Upper lobe of left lung (tissue), 6 donors: ENCODE measurements around the gene TPM2. TPM values are rescaled to one million over a fixed set of nuclear protein-coding genes. Genes with fewer than 3 reads are reported as not detected.
"Not testable (repeated sequence)": the region's sequence is repeated elsewhere in the genome, so short reads cannot be mapped to it uniquely, and the experiment has no call there.

Source experiments
- ATAC-seq, 2 donors: fragments of 200-7000 bp; cut with Tn5 transposase; one replicate each; pipeline ENCODE4 v1.9.1; 2022; ENCODE audit warnings: mild to moderate bottlenecking in 2 of 2, moderate library complexity in 2 of 2; ENCODE audit not compliant: low FRiP score in 2 of 2
- DNase-seq, 2 donors: peaks; one replicate each; pipeline ENCODE4 v3.0.0-alpha.2; 2019 to 2020
- H3K27ac ChIP-seq, 4 donors: fragments of 200-600 bp; sonication (generic); one replicate each; pipeline ENCODE4 v1.5.1; 2016 to 2019
- H3K27me3 ChIP-seq, 4 donors: fragments of 200-600 bp; sonication (generic); one replicate each; pipeline ENCODE4 v1.5.1; 2017 to 2019
- H3K36me3 ChIP-seq, 4 donors: fragments of 200-600 bp; sonication (generic); one replicate each; pipeline ENCODE4 v1.5.1; 2016 to 2019
- H3K4me1 ChIP-seq, 4 donors: fragments of 200-600 bp; sonication (generic); one replicate each; pipeline ENCODE4 v1.5.1; 2018 to 2019
- H3K4me3 ChIP-seq, 4 donors: fragments of 200-600 bp; sonication (generic); one replicate each; pipeline ENCODE4 v1.5.1; 2017 to 2019; ENCODE audit warnings: mild to moderate bottlenecking in 2 of 4, moderate library complexity in 1 of 4
- H3K9me3 ChIP-seq, 4 donors: fragments of 200-600 bp; sonication (generic); one replicate each; pipeline ENCODE4 v1.5.1; 2018 to 2019
- EP300 ChIP-seq, 4 donors: sonication (generic); formaldehyde crosslinking; IDR thresholded peaks; one replicate each; pipeline ENCODE4 v1.5.1; 2017; ENCODE audit warnings: antibody characterized with exemption in 4 of 4, control low read depth in 2 of 4
- POLR2A ChIP-seq, 4 donors: fragments of 450-650 bp; IDR thresholded peaks; one replicate each; pipeline ENCODE4 v1.5.1; 2016 to 2017; ENCODE audit warnings: antibody characterized with exemption in 4 of 4, mild to moderate bottlenecking in 2 of 4
- POLR2AphosphoS5 ChIP-seq, 2 donors: sonication (generic); formaldehyde crosslinking; IDR thresholded peaks; one replicate each; pipeline ENCODE4 v1.5.1; 2017; ENCODE audit warnings: antibody characterized with exemption in 2 of 2
- WGBS, 2 donors: methylation state at CpG; one replicate each; pipeline ENCODE4 v1.1.5; 2017 to 2018; 5-methylcytosine and 5-hydroxymethylcytosine counted together
- small RNA-seq, 4 donors: library from RNA; depleted of rRNA; stranded (forward); fragments of <200 nt; gene quantifications; one replicate each; pipeline ENCODE3, GENCODE V24; 2016
- total RNA-seq, 6 donors: library from RNA; depleted of rRNA in 4 of 6; stranded (reverse); fragments of >200 nt in 4 of 6; gene quantifications; one replicate each; pipeline versions ENCODE4 v1.1.0 to v1.2.1, GENCODE V29; 2016 to 2021
- TF ChIP-seq, protein P1 (sequence below), 6 experiments: fragments of 450-650 bp in 4 of 6; fragments of 200-600 bp in 2 of 6; sonication (generic) in 2 of 6; IDR thresholded peaks; one replicate each; pipeline ENCODE4 v1.5.1; 2016 to 2019; ENCODE audit warnings: antibody characterized with exemption in 6 of 6
- donor health status: DM: no; HTN: no; CAD: no; lungs with moderate emphysema.
- donor health status: DM: no; HTN: yes; CAD: no; lungs with severe emphysema.

Gene TPM2
- total RNA-seq, 6 donors from 2014 or later: 89.3 to 265 (median 214) TPM

DNA sequence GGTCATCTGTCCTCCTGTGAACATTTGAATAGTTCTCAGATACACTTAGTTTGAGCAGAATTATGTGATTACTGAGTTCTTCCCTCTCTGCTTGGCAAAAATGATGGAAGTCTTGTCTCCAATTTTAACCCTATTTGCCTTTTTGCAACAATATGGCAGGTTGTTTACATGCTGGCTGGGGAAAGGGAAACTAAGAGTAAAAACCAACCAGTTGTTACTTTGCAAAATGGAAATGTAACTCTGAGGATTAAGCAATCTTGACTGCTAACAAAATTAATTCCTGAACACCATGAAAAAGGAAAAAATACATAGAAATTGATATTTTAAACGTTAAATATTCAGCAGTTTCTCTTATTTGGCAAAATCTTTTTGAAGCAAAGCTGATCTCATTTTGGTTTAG lies 50.1 kb downstream of the TPM2 start:
- WGBS, 2 donors: 80 to 86% methylated on average over 1 of the region's 1 CpG
- no peak overlapping the region for H3K4me3 ChIP-seq
- no peak for DNase-seq
- no peaks in the 10 kb centered on the region for H3K9me3 ChIP-seq
- TF ChIP-seq, protein P1, sequence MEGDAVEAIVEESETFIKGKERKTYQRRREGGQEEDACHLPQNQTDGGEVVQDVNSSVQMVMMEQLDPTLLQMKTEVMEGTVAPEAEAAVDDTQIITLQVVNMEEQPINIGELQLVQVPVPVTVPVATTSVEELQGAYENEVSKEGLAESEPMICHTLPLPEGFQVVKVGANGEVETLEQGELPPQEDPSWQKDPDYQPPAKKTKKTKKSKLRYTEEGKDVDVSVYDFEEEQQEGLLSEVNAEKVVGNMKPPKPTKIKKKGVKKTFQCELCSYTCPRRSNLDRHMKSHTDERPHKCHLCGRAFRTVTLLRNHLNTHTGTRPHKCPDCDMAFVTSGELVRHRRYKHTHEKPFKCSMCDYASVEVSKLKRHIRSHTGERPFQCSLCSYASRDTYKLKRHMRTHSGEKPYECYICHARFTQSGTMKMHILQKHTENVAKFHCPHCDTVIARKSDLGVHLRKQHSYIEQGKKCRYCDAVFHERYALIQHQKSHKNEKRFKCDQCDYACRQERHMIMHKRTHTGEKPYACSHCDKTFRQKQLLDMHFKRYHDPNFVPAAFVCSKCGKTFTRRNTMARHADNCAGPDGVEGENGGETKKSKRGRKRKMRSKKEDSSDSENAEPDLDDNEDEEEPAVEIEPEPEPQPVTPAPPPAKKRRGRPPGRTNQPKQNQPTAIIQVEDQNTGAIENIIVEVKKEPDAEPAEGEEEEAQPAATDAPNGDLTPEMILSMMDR (IDR thresholded peaks at IDR 0.05): no peak
- no peak for TF ChIP-seq POLR2AphosphoS5 (IDR thresholded peaks at IDR 0.05)
- peaks cover 4 to 16% (median 14%) of the 10 kb centered on the region in 4 donors for H3K4me1 ChIP-seq
- H3K27me3 ChIP-seq: no peaks in the 10 kb centered on the region
- ATAC-seq: no peak
- H3K36me3 ChIP-seq: no peaks in the 10 kb centered on the region
- no peak overlapping the region for H3K27ac ChIP-seq

DNA sequence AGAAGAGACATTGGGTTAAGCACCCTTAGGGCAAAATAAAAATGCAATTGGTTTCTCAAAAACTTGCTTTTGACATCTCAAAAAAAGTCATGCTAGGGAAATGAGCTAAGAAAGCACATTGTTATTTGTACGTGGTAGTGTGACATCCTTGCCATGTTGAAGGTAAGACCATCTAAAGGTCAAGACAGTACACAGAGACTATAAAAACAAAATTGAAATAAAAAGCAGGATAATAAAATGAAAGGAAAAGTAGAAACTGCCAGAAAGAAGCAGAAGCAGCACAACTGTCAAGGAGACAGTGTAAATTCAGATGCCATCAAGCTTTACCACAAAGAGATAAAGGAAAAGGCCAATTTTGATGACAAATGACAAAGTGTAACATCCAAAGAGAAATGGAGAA lies 50.5 kb downstream of the TPM2 start:
- H3K27me3 ChIP-seq, H3K27ac ChIP-seq, H3K4me3 ChIP-seq, H3K36me3 ChIP-seq, DNase-seq, H3K9me3 ChIP-seq, ATAC-seq: not testable (repeated sequence)
- peaks cover 4 to 16% (median 14%) of the 10 kb centered on the region in 4 donors for H3K4me1 ChIP-seq
- 36 to 58% methylated on average over 1 of the region's 1 CpG for WGBS, 2 donors

DNA sequence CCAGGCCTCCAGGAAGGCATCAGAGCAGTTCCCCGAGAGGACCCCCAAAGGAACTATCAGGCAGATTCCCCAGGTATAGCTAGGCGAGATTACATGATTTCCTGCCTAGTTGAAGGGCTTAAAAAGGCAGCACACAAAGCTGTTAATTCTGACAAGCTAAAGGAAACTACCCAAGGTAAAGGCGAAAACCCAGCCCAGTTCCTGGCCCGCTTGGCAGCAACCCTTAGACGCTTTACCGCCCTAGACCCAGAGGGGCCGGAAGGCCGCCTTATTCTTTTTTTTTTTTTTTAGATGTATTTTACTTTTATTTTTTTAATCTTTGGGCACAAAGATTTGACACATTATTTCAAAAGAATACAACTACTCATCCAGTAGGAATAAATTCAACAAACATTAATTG lies 51.0 kb downstream of the TPM2 start:
- ATAC-seq, H3K27ac ChIP-seq, DNase-seq: not testable (repeated sequence)

GRCh38 chr9:35637427-35637955 lies 52.2 kb downstream of the TPM2 start:
- not testable (repeated sequence) for H3K36me3 ChIP-seq, H3K27me3 ChIP-seq, DNase-seq, H3K27ac ChIP-seq, H3K9me3 ChIP-seq, ATAC-seq, H3K4me3 ChIP-seq
- H3K4me1 ChIP-seq: peaks cover 4 to 16% (median 14%) of the 10 kb centered on the region in 4 donors
- 93 to 97% methylated on average over 9 of the region's 9 CpGs for WGBS, 2 donors

More for the DNA sequence above, 51.0 kb downstream of the TPM2 start:
- WGBS, 2 donors: 76% methylated on average over 6 to 8 of the region's 8 CpGs
- not testable (repeated sequence) for H3K4me3 ChIP-seq, H3K9me3 ChIP-seq, H3K36me3 ChIP-seq, H3K27me3 ChIP-seq
- H3K4me1 ChIP-seq: peaks cover 4 to 16% (median 14%) of the 10 kb centered on the region in 4 donors

DNA sequence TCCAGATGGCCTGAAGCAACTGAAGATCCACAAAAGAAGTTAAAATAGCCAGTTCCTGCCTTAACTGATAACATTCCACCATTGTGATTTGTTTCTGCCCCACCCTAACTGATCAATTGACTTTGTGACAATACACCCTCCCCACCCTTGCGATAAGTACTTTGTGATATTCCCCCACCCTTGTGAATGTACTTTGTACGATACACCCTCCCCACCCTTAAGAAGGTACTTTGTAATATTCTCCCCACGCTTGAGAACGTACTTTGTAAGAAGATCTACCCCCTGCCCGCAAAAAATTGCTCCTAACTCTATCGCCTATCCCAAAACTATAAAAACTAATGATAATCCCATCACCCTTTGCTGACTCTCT lies 52.9 kb downstream of the TPM2 start:
- H3K27ac ChIP-seq: peak overlapping the region in 2 of 4 donors; percentile 72
- not testable (repeated sequence) for H3K4me3 ChIP-seq, H3K36me3 ChIP-seq, DNase-seq, H3K9me3 ChIP-seq, ATAC-seq, H3K27me3 ChIP-seq
- H3K4me1 ChIP-seq: peaks cover 4 to 16% (median 14%) of the 10 kb centered on the region in 4 donors
- 81 to 93% methylated on average over 6 of the region's 6 CpGs for WGBS, 2 donors

GRCh38 chr9:35636135-35636876 lies 53.4 kb downstream of the TPM2 start:
- 62 to 73% methylated on average over 9 of the region's 9 CpGs for WGBS, 2 donors

GRCh38 chr9:35635730-35636129 lies 54.0 kb downstream of the TPM2 start:
- Histone ChIP-seq H3K27me3 (no peaks in the 10 kb centered on the region), H3K4me3 (no peak overlapping the region), H3K36me3 (no peaks in the 10 kb centered on the region), H3K9me3 (no peaks in the 10 kb centered on the region), H3K27ac (peak overlapping the region; percentile 24 to 72 (median 52)), H3K4me1 (peaks cover 4 to 16% (median 14%) of the 10 kb centered on the region in 4 donors)
- TF ChIP-seq POLR2AphosphoS5 (IDR thresholded peaks at IDR 0.05) (no peak), EP300 (IDR thresholded peaks at IDR 0.05) (no peak)
- TF ChIP-seq, protein P1 (IDR thresholded peaks at IDR 0.05): no peak
- no peak for ATAC-seq
- no peak for DNase-seq

More at GRCh38 chr9:35636135-35636876, 53.4 kb downstream of the TPM2 start:
- DNase-seq: no peak
- peak overlapping the region; percentile 24 to 72 (median 52) for H3K27ac ChIP-seq
- peak in 1 of 2 donors; percentile 64 for ATAC-seq
- H3K9me3 ChIP-seq: no peaks in the 10 kb centered on the region
- H3K4me3 ChIP-seq: no peak overlapping the region
- TF ChIP-seq EP300 (IDR thresholded peaks at IDR 0.05) (no peak), POLR2A (IDR thresholded peaks at IDR 0.05) (peak in 1 of 4 donors; percentile 38), POLR2AphosphoS5 (IDR thresholded peaks at IDR 0.05) (no peak)
- no peaks in the 10 kb centered on the region for H3K27me3 ChIP-seq
- H3K4me1 ChIP-seq: peaks cover 4 to 16% (median 14%) of the 10 kb centered on the region in 4 donors
- no peaks in the 10 kb centered on the region for H3K36me3 ChIP-seq

Small RNA genes within 50 kb of the gene (small RNA-seq; reads per million reads assigned to genes)
- gene MIR6853 (0 to 0.55 (median 0) reads per million in 4 donors), gene RMRP (0 reads per million in 4 donors), gene RN7SL22P (0 reads per million in 4 donors)

Other genes starting within 250 kb of the TPM2 start
- 10 to 100 TPM; 16.0 to 42.7 (median 28.0) TPM for gene RUSC2, start 199.8 kb downstream of the TPM2 start, total RNA-seq
- gene TESK1, start 84.7 kb downstream of the TPM2 start, total RNA-seq: 10 to 100 TPM; 36.9 to 61.9 (median 43.6) TPM
- gene CD72, start 71.5 kb downstream of the TPM2 start, total RNA-seq: 10 to 100 TPM in 2 of 6 donors, 1 to 10 TPM in 4; 2.5 to 44.0 (median 7.2) TPM
- gene SIT1, start 39.0 kb downstream of the TPM2 start, total RNA-seq: 1 to 10 TPM in 5 of 6 donors, not detected in 1; 1.1 to 3.1 (median 1.8) TPM
- over 10,000 TPM in 2 of 6 donors, 1,000 to 10,000 TPM in 3, 100 to 1,000 TPM in 1; 886 to 22,003 (median 3,451) TPM for gene RMRP, start 31.9 kb downstream of the TPM2 start, total RNA-seq
- 10 to 100 TPM; 17.8 to 49.4 (median 35.1) TPM for gene CCDC107, start 31.6 kb downstream of the TPM2 start, total RNA-seq
- 1 to 10 TPM in 2 of 6 donors, under 1 TPM in 3, not detected in 1; 0.30 to 1.1 (median 0.37) TPM for gene ARHGEF39, start 24.7 kb downstream of the TPM2 start, total RNA-seq
- gene CA9, start 16.0 kb downstream of the TPM2 start, total RNA-seq: under 1 TPM in 2 of 6 donors, not detected in 4; 0.14 to 0.24 TPM
- gene TLN1, start 42.3 kb upstream of the TPM2 start, total RNA-seq: 100 to 1,000 TPM; 237 to 557 (median 325) TPM
- gene CREB3, start 42.7 kb upstream of the TPM2 start, total RNA-seq: 10 to 100 TPM; 27.2 to 61.3 (median 33.5) TPM
- 100 to 1,000 TPM in 1 of 6 donors, 10 to 100 TPM in 5; 60.4 to 189 (median 77.0) TPM for gene GBA2, start 59.3 kb upstream of the TPM2 start, total RNA-seq
- gene RGP1, start 59.4 kb upstream of the TPM2 start, total RNA-seq: 10 to 100 TPM; 20.1 to 34.4 (median 23.5) TPM
- gene MSMP, start 64.4 kb upstream of the TPM2 start, total RNA-seq: 1 to 10 TPM in 2 of 6 donors, not detected in 4; 1.1 to 2.8 TPM
- 10 to 100 TPM in 4 of 6 donors, 1 to 10 TPM in 2; 8.3 to 46.1 (median 13.1) TPM for gene NPR2, start 101.7 kb upstream of the TPM2 start, total RNA-seq
- gene SPAG8, start 122.3 kb upstream of the TPM2 start, total RNA-seq: 10 to 100 TPM in 3 of 6 donors, 1 to 10 TPM in 3; 2.5 to 43.0 (median 13.3) TPM
- 10 to 100 TPM; 15.7 to 57.9 (median 42.2) TPM for gene HINT2, start 125.1 kb upstream of the TPM2 start, total RNA-seq
- under 1 TPM in 2 of 6 donors, not detected in 4; 0.10 to 0.15 TPM for gene FAM221B, start 138.8 kb upstream of the TPM2 start, total RNA-seq
- gene TMEM8B, start 139.3 kb upstream of the TPM2 start, total RNA-seq: 10 to 100 TPM in 3 of 6 donors, 1 to 10 TPM in 3; 6.5 to 21.0 (median 10.0) TPM
- not detected for gene OR13J1, start 180.5 kb upstream of the TPM2 start, total RNA-seq
- 10 to 100 TPM in 4 of 6 donors, 1 to 10 TPM in 2; 2.1 to 19.1 (median 10.6) TPM for gene HRCT1, start 216.3 kb upstream of the TPM2 start, total RNA-seq
- 10 to 100 TPM in 3 of 6 donors, 1 to 10 TPM in 3; 3.3 to 19.9 (median 8.5) TPM for gene SPAAR, start 219.6 kb upstream of the TPM2 start, total RNA-seq